K562 (cell line): ENCODE measurements around the gene ABCG1. TPM values are rescaled to one million over a fixed set of nuclear protein-coding genes. Genes with fewer than 3 reads are reported as not detected.

ENCODE experiments used
- ATAC-seq: fragments of 200-7000 bp; cut with Tn5 transposase; 3 replicates; pipeline ENCODE4 v1.9.1; 2020; ENCODE audit warnings: moderate library complexity
- BruUV-seq: library from RNA; stranded (reverse); fragments of 400-500 nt; replicated peaks from 2 replicates; lab custom pipeline; 2021; lab: Mats Ljungman, UMichigan
- CTCF ChIA-PET: fragments of 300-600 bp; formaldehyde crosslinking; extraction: SDS; loops from one replicate; lab custom pipeline; 2021; ENCODE audit warnings: low intra/inter-chr PET ratio; lab: Yijun Ruan, JAX
- POLR2A ChIA-PET: fragments of 300-600, 350-650 bp; sonication (Branson Sonifier 250); formaldehyde crosslinking; extraction: SDS; loops from one replicate; lab custom pipeline; 2021; ENCODE audit warnings: antibody characterized with exemption, inconsistent platforms; lab: Yijun Ruan, JAX
- DNase-seq, 4 experiments: peaks; one replicate each; pipeline versions ENCODE4 v3.0.0 to v3.0.0-alpha.2; 2011 to 2018; ENCODE audit warnings: low spot score in 3 of 4, mixed read lengths in 3 of 4; ENCODE audit errors: extremely low read depth in 1 of 4
- FAIRE-seq: peaks from 2 replicates; lab custom pipeline; 2011; peaks lifted over from hg19 to GRCh38; lab: Jason Lieb, UNC
- H2AFZ ChIP-seq: 2 replicates; pipeline ENCODE4 v1.6.0; 2011; ENCODE audit warnings: low read depth, low read length, control low read depth, inconsistent platforms
- H3K27ac ChIP-seq: fragments of 200-600 bp; 3 replicates; pipeline ENCODE4 v1.8.0; 2011; ENCODE audit warnings: low read depth, mild to moderate bottlenecking, control low read depth, inconsistent platforms, low read length, moderate library complexity, mixed read lengths; ENCODE audit errors: extremely low read depth
- H3K27me3 ChIP-seq, 2 experiments: fragments of 300-600 bp in 1 of 2; 2 replicates in 1 of 2; 3 replicates in 1 of 2; pipeline versions ENCODE4 v1.6.0 to v1.8.0; 2011; ENCODE audit warnings: inconsistent platforms in 2 of 2, low read length in 2 of 2, mild to moderate bottlenecking in 1 of 2, mixed read lengths in 1 of 2, moderate library complexity in 1 of 2; ENCODE audit not compliant: control insufficient read depth in 2 of 2, insufficient read depth in 2 of 2
- H3K36me3 ChIP-seq: fragments of 300-600 bp; 3 replicates; pipeline ENCODE4 v1.8.0; 2011; ENCODE audit warnings: mild to moderate bottlenecking, low read length, inconsistent platforms; ENCODE audit not compliant: control insufficient read depth, insufficient read depth
- H3K4me1 ChIP-seq, 2 experiments: fragments of 200-600 bp in 1 of 2; replicated peaks in 1 of 2; 2 replicates in 1 of 2; 3 replicates in 1 of 2; pipeline versions ENCODE4 v1.5.1 to v1.8.0; 2011; ENCODE audit warnings: inconsistent platforms in 2 of 2, low read length in 2 of 2, mild to moderate bottlenecking in 1 of 2, mixed read lengths in 1 of 2, moderate library complexity in 1 of 2; ENCODE audit not compliant: control insufficient read depth in 2 of 2, insufficient read depth in 2 of 2
- H3K4me2 ChIP-seq: 2 replicates; pipeline ENCODE4 v1.6.1; 2011; ENCODE audit warnings: low read length, control low read depth, inconsistent platforms, mixed read lengths; ENCODE audit not compliant: insufficient read depth
- H3K4me3 ChIP-seq: fragments of 200-600 bp; sonication (generic), shearing (Covaris generic); 2 replicates; pipeline ENCODE4 v1.5.1; 2016; ENCODE audit warnings: control low read depth, inconsistent platforms
- H3K79me2 ChIP-seq: fragments of 200-600 bp; 3 replicates; pipeline ENCODE4 v1.8.0; 2011; ENCODE audit warnings: low read length, inconsistent platforms; ENCODE audit not compliant: control insufficient read depth, insufficient read depth
- H3K9ac ChIP-seq, 2 experiments: 2 replicates each; pipeline versions ENCODE4 v1.6.0 to v1.6.1; 2011; ENCODE audit warnings: low read depth in 2 of 2, low read length in 2 of 2, control low read depth in 1 of 2, inconsistent platforms in 1 of 2, mild to moderate bottlenecking in 1 of 2, mixed read lengths in 1 of 2; ENCODE audit not compliant: insufficient read depth in 1 of 2
- H3K9me1 ChIP-seq: one replicate; pipeline ENCODE4 v1.6.0; 2011; ENCODE audit warnings: inconsistent platforms, mild to moderate bottlenecking, low read length, moderate library complexity; ENCODE audit not compliant: control insufficient read depth, insufficient read depth
- H3K9me3 ChIP-seq: replicated peaks from 2 replicates; pipeline ENCODE4 v1.5.1; 2011; ENCODE audit warnings: low read depth, low read length, inconsistent platforms; ENCODE audit not compliant: control insufficient read depth, insufficient read depth
- H4K20me1 ChIP-seq: replicated peaks from 2 replicates; pipeline ENCODE4 v1.6.1; 2011; ENCODE audit warnings: low read length, inconsistent platforms, mixed read lengths; ENCODE audit not compliant: control insufficient read depth, insufficient read depth
- CBX2 ChIP-seq: fragments of 200-600 bp; sonication (generic); IDR thresholded peaks from one replicate; pipeline ENCODE4 v1.6.1; 2012; ENCODE audit warnings: mild to moderate bottlenecking, low read length, inconsistent platforms; ENCODE audit not compliant: insufficient read depth, poor library complexity, severe bottlenecking
- CHD1 ChIP-seq: fragments of 200-600 bp; sonication (generic); IDR thresholded peaks from one replicate; pipeline ENCODE4 v1.6.1; 2012; ENCODE audit warnings: mild to moderate bottlenecking, moderate library complexity, low read length, inconsistent platforms
- KAT8 ChIP-seq: fragments of 450-650 bp; IDR thresholded peaks from 2 replicates; pipeline ENCODE4 v1.6.1; 2016; ENCODE audit warnings: low read depth, mild to moderate bottlenecking
- SRSF9 ChIP-seq: fragments of 200-400 bp; formaldehyde crosslinking; IDR thresholded peaks from 2 replicates; pipeline ENCODE4 v1.6.1; 2017; ENCODE audit warnings: low read depth, low read length, borderline replicate concordance
- ZFX ChIP-seq: sonication (generic); formaldehyde crosslinking; IDR thresholded peaks from 2 replicates; pipeline ENCODE4 v1.8.0; 2022; ENCODE audit warnings: mild to moderate bottlenecking, missing genetic modification reagents, moderate library complexity
- in situ Hi-C: fragments of 300-500 bp; cut with MboI; formaldehyde crosslinking; loops from 4 replicates; pipeline ENCODE4 v1.15.0; 2018; ENCODE audit warnings: inconsistent platforms, mixed read lengths
- intact Hi-C: fragments of 100-400 bp; cut with micrococcal nuclease; formaldehyde crosslinking; loops from 2 replicates; pipeline ENCODE4 v1.14.2; 2022
- polyA plus RNA-seq, 8 experiments: library from polyadenylated mRNA; depleted of rRNA in 4 of 8; stranded (reverse) in 5 of 8; unstranded in 3 of 8; fragments of >200 nt; fragmentation: Nextera tagmentation in 2 of 8; fragmentation: Illumina TruSeq in 1 of 8; extraction: Ambion mirVana in 2 of 8; extraction: Trizol in 1 of 8; gene quantifications; 2 replicates each; pipeline versions ENCODE4 v1.2.1 to v1.2.3, GENCODE V29; 2011 to 2014; ENCODE audit warnings: inconsistent platforms in 1 of 8, missing spikeins in 1 of 8
- total RNA-seq, 7 experiments: library from RNA; depleted of rRNA in 6 of 7; stranded (reverse); fragments of >200 nt in 6 of 7; fragmentation: Illumina TruSeq in 2 of 7; extraction: Trizol in 2 of 7; gene quantifications; 2 replicates each; pipeline versions ENCODE4 v1.2.1 to v1.2.3, GENCODE V29; 2011 to 2021; ENCODE audit warnings: low replicate concordance in 1 of 7
- TF ChIP-seq, protein P1 (sequence below): fragments of 450-650 bp; formaldehyde crosslinking; IDR thresholded peaks from 2 replicates; pipeline ENCODE4 v1.4.0; 2020; ENCODE audit warnings: mild to moderate bottlenecking, moderate library complexity
- TF ChIP-seq, protein P2 (sequence below): IDR thresholded peaks from 2 replicates; pipeline ENCODE4 v1.6.1; 2011; ENCODE audit not compliant: insufficient read length; ENCODE audit errors: extremely low read depth

Gene ABCG1
- total and polyA plus RNA-seq, 9 of the 15 experiments (the other 6 are each of a cell fraction or from before 2014, with no cell fraction given): 0.04 to 0.09 TPM; not detected in 7

DNA sequence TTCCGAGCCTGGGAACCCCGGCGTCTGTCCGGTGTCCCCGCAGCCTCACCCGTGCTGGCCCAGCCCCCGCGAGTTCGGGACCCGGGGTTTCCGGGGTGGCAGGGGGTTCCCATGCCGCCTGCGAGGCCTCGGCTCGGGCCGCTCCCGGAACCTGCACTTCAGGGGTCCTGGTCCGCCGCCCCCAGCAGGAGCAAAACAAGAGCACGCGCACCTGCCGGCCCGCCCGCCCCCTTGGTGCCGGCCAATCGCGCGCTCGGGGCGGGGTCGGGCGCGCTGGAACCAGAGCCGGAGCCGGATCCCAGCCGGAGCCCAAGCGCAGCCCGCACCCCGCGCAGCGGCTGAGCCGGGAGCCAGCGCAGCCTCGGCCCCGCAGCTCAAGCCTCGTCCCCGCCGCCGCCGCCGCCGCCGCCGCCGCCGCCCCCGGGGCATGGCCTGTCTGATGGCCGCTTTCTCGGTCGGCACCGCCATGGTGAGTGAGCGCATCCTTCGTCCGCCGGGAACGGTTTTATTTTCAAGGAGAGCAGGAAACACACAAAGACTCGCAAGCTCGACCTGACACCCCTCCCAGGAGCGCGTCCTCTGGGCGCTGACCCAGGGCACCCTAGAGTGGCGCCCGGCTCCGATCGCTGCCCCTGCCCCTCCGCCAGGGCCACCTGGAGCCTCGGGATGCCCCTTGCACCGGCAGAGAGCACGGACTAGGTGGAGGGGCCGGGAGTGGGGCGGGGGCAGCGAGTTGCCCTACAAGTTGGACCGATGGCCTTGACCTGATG lies at the start of gene ABCG1 (continued):
- no peak for TF ChIP-seq ZFX (CRISPR knock-in tag)
- TF ChIP-seq, protein P1, sequence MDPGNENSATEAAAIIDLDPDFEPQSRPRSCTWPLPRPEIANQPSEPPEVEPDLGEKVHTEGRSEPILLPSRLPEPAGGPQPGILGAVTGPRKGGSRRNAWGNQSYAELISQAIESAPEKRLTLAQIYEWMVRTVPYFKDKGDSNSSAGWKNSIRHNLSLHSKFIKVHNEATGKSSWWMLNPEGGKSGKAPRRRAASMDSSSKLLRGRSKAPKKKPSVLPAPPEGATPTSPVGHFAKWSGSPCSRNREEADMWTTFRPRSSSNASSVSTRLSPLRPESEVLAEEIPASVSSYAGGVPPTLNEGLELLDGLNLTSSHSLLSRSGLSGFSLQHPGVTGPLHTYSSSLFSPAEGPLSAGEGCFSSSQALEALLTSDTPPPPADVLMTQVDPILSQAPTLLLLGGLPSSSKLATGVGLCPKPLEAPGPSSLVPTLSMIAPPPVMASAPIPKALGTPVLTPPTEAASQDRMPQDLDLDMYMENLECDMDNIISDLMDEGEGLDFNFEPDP (CRISPR knock-in tag): no peak
- TF ChIP-seq, protein P2, sequence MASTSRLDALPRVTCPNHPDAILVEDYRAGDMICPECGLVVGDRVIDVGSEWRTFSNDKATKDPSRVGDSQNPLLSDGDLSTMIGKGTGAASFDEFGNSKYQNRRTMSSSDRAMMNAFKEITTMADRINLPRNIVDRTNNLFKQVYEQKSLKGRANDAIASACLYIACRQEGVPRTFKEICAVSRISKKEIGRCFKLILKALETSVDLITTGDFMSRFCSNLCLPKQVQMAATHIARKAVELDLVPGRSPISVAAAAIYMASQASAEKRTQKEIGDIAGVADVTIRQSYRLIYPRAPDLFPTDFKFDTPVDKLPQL: no peak
- no peak for TF ChIP-seq CBX2
- no peak for TF ChIP-seq SRSF9

DNA sequence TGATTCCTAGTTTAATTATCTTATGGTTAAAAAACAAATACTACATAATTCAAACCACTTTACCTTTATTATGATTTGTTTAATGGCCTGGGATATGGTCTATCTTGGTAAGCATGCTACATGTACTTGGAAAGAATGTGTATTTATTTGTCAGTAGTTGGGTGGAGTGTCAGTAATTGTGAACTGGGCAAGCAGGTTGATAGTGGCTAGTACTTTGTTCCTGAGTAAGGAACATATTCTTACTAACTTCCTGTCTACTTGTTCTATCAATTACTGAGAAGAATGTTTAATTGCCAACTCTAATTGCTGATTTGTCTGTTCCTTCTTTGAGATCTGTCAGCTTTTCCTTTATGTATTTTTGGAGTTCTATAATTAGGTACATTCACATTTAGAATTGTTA lies 49.2 kb upstream of the ABCG1 start:
- H3K9me1 ChIP-seq: no peaks in the 10 kb centered on the region
- no peaks in the 10 kb centered on the region for H3K36me3 ChIP-seq
- H4K20me1 ChIP-seq: no peaks in the 10 kb centered on the region
- H3K4me3 ChIP-seq: no peak overlapping the region
- DNase-seq (no peak), FAIRE-seq (no peak), ATAC-seq (no peak)
- H3K9me3 ChIP-seq: no peaks in the 10 kb centered on the region
- H3K27me3 ChIP-seq: peaks cover 16 to 29% of the 10 kb centered on the region in 2 experiments; a peak in 4 of 5 replicates
- no peak overlapping the region for H3K4me2 ChIP-seq
- BruUV-seq: no TSS peak
- intact Hi-C loops (no loop called here), in situ Hi-C loops (no loop called here)
- H3K4me1 ChIP-seq: no peaks in the 10 kb centered on the region
- H2AFZ ChIP-seq: no peak overlapping the region
- ChIA-PET POLR2A (interaction anchor here (0.6 kb wide), 1 partner anchor 51 kb away, joined by 3 read pairs; no protein-coding TSS in a partner anchor), CTCF (no interaction called here)
- no peak overlapping the region for H3K9ac ChIP-seq
- H3K79me2 ChIP-seq: no peaks in the 10 kb centered on the region
- TF ChIP-seq KAT8: no peak
- TF ChIP-seq CHD1: no peak
- H3K27ac ChIP-seq: no peak overlapping the region
